ENCODE data around the gene SEC22A. TPM values are rescaled to one million over a fixed set of nuclear protein-coding genes. Genes with fewer than 3 reads are reported as not detected.

SEC22A gene
- total and polyA plus RNA-seq, 12 donors, result 4.6 to 67.2 (median 21.0) TPM

- 85 to 92% (median 89%) methylated on average over 3 of the region's 3 CpGs for WGBS, 4 donors
- no peak overlapping the region for H3K4me3 ChIP-seq
- H3K36me3 ChIP-seq (replicated peaks in 1 of 2), result no peaks in the 10 kb centered on the region
- H3K27me3 ChIP-seq, result no peaks in the 10 kb centered on the region
- TF ChIP-seq CTCF (IDR thresholded peaks at IDR 0.05), result no peak
- no peak for TF ChIP-seq POLR2A (IDR thresholded peaks at IDR 0.05)
- intact Hi-C loops (cut with DNase I), result loop anchor here (5.0 to 10.0 kb wide), 2 partner anchors 237 to 319 kb away; partner anchors contain the start of gene SEMA5B (in 1 of the 2)
- H3K9me3 ChIP-seq (replicated peaks in 1 of 3), result no peaks in the 10 kb centered on the region
- no peak for DNase-seq
- H3K27ac ChIP-seq, result no peak overlapping the region
- H3K4me1 ChIP-seq (replicated peaks in 1 of 2), result peaks cover 0 to 7% of the 10 kb centered on the region in 2 donors
Observed at GRCh38 chr3:123261666-123262065, 59.9 kb downstream of the SEC22A start.

- no peaks in the 10 kb centered on the region for H3K27me3 ChIP-seq
- no peaks in the 10 kb centered on the region for H3K36me3 ChIP-seq (replicated peaks in 1 of 2)
- no peak for TF ChIP-seq POLR2A (IDR thresholded peaks at IDR 0.05)
- no peak for TF ChIP-seq CTCF (IDR thresholded peaks at IDR 0.05)
- no peak for DNase-seq
- no peak overlapping the region for H3K27ac ChIP-seq
- peaks cover 0 to 7% of the 10 kb centered on the region in 2 donors for H3K4me1 ChIP-seq (replicated peaks in 1 of 2)
- 89 to 97% (median 95%) methylated on average over 2 of the region's 2 CpGs for WGBS, 4 donors
- H3K4me3 ChIP-seq, result no peak overlapping the region
- no peaks in the 10 kb centered on the region for H3K9me3 ChIP-seq (replicated peaks in 1 of 3)
- intact Hi-C loops (cut with DNase I), result loop anchor here (5.0 to 10.0 kb wide), 2 partner anchors 237 to 320 kb away; partner anchors contain the start of gene SEMA5B (in 1 of the 2)
Observed at GRCh38 chr3:123262226-123262625, 60.5 kb downstream of the SEC22A start.

GRCh38 chr3:123262868-123263267, 61.1 kb downstream of the SEC22A start:
- TF ChIP-seq POLR2A (IDR thresholded peaks at IDR 0.05) (no peak), CTCF (IDR thresholded peaks at IDR 0.05) (no peak)
- peaks cover 0 to 7% of the 10 kb centered on the region in 2 donors for H3K4me1 ChIP-seq (replicated peaks in 1 of 2)
- H3K27ac ChIP-seq, result no peak overlapping the region
- no peaks in the 10 kb centered on the region for H3K36me3 ChIP-seq (replicated peaks in 1 of 2)
- no peaks in the 10 kb centered on the region for H3K27me3 ChIP-seq
- intact Hi-C loops (cut with DNase I), result loop anchor here (5.0 to 10.0 kb wide), 2 partner anchors 238 to 321 kb away; partner anchors contain the start of gene SEMA5B (in 1 of the 2)
- no peaks in the 10 kb centered on the region for H3K9me3 ChIP-seq (replicated peaks in 1 of 3)
- WGBS, 4 donors, result 84 to 97% (median 93%) methylated on average over 5 of the region's 5 CpGs
- DNase-seq, result no peak
- H3K4me3 ChIP-seq, result no peak overlapping the region

- Histone ChIP-seq H3K9me3 (replicated peaks in 1 of 3) (no peaks in the 10 kb centered on the region), H3K27me3 (no peaks in the 10 kb centered on the region), H3K27ac (no peak overlapping the region), H3K4me1 (replicated peaks in 1 of 2) (no peaks in the 10 kb centered on the region), H3K4me3 (no peak overlapping the region), H3K36me3 (replicated peaks in 1 of 2) (no peaks in the 10 kb centered on the region)
- no peak for TF ChIP-seq CTCF (IDR thresholded peaks at IDR 0.05)
- no peak for TF ChIP-seq POLR2A (IDR thresholded peaks at IDR 0.05)
- intact Hi-C loops (cut with DNase I), result loop anchor here (5.0 to 10.0 kb wide), 2 partner anchors 239 to 322 kb away; partner anchors contain the start of gene SEMA5B (in 1 of the 2)
- 84 to 100% (median 97%) methylated on average over 2 of the region's 2 CpGs for whole genome bisulfite sequencing, 4 donors
- no peak for DNase-seq
Observed at GRCh38 chr3:123263941-123264340, 62.2 kb downstream of the SEC22A start.

Measured in adrenal gland (tissue), 12 donors.